ENCODE results near the gene OXCT1.

The OXCT1 gene

DNA sequence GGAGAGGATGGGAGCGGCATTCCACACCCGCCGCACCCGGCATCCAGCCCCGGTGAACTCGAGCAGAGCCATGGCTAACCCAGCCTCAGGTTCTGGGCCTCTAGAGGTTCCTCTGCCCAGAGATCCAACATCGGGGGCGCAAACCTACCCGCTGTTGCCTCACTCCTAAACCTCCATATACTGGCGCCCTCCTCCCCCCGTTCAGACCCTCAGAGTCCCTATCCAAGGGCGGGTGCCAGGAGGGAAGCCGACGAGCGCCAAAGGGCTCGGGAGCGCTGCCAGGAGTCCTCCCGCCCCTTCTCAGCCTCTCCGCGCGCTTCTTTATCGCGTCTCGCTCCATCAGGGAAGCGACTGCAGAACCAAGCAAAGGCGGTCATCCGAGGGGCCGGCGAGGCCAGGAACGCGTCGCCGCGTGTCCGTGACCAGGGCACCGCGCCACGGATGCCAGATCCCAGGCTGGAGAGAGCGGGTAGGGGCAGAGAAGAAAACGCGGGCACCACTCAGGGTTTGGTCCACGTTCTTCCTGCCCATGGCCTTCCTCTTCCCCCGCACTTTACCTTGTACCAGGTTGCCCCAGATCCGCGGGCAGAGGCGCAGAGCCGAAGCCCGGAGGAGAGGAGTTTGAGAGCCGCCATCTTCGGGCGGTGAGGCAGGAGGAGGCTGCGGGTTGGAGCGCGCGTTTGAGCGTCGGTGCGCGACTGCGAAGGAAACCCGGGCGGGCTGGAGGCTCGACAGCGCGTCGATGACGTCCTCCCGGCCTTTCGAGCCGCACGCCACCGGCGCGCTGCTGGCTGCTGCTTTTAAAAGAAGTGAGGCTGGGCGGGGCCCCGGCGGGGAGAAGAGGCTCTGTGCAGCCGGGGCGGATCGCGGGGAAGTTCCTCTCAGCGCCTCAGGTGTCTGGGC is at the start of gene OXCT1:
Gene OXCT1 (minus strand): TSS at position 702 of the 903 bp plus-strand sequence. CDS start 67 bp downstream, at position 635.
- no peaks in the 10 kb centered on the region for H3K4me1 ChIP-seq (ENCODE audit: insufficient read depth, low read length)
- no peaks in the 10 kb centered on the region for H3K36me3 ChIP-seq (ENCODE audit: insufficient read depth, low read length)
- H3K27me3 ChIP-seq (ENCODE audit: insufficient read depth, low read length) = no peaks in the 10 kb centered on the region
- peak within 1 kb of the TSS; percentile 90 for H3K4me3 ChIP-seq (ENCODE audit: low read length)
- peak within 1 kb of the TSS; percentile 99 for H2AFZ ChIP-seq (ENCODE audit: low read depth, low read length)
- no peaks in the 10 kb centered on the region for H3K9me3 ChIP-seq (ENCODE audit: low read length)

DNA sequence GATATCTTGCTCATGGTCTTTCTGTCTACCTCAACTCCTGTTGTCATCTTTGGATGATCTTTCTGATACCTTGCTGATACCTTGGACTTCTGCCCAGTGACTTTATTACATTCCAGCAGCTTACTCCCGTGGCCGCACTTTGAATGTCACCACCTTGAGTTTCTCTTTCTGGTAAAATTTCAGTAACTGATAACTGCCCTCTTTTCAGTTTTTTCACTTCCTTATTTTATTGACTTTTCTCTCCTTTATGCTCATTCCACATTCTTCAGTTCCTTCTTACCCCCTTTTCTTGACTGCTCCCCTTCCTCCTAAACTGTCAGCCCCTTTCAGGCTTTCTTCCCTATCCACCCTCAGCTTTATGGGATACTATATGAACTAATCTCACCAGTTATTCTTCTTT is 47.9 kb upstream of the OXCT1 start:
- Histone ChIP-seq H3K27me3 (ENCODE audit: insufficient read depth, low read length) (no peaks in the 10 kb centered on the region), H3K4me3 (ENCODE audit: low read length) (no peak overlapping the region), H3K4me1 (ENCODE audit: insufficient read depth, low read length) (no peaks in the 10 kb centered on the region), H3K9me3 (ENCODE audit: low read length) (no peaks in the 10 kb centered on the region), H2AFZ (ENCODE audit: low read depth, low read length) (no peak overlapping the region), H3K36me3 (ENCODE audit: insufficient read depth, low read length) (peaks cover 72% of the 10 kb centered on the region)

DNA sequence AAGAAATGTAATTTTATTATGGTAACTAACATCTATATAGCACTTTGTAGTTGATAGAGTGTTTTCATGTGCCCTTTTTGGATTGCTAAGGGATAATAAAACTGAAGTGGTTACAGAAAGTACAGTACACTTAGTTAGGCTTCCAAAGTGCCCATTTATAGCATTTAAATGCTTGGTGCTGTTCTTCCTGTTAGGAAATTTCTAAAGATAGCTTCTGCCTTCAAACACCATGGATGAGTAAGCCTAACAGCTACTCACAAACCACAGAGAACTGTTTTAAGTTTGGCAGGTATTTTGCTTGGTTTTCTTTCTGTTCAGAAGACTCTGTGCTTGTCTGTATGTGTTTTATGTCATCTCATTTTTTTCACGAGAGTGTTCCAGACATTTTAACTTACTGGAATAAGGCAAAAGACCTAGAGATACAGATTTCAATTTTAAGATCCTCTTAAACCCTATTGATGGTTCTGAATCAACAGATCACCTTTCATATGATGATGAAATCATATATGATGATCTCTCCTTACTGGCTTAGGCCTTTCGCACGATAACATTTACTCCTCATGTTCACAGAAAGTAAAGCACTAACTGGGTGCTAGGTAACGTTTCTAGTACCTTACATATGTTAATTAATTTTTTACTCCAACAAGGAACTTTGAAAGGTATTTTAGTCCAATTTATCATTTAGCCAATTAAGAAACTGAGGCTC is 38.3 kb upstream of the OXCT1 start:
- Histone ChIP-seq H2AFZ (ENCODE audit: low read depth, low read length) (no peak overlapping the region), H3K27me3 (ENCODE audit: insufficient read depth, low read length) (no peaks in the 10 kb centered on the region), H3K9me3 (ENCODE audit: low read length) (no peaks in the 10 kb centered on the region), H3K36me3 (ENCODE audit: insufficient read depth, low read length) (peaks cover 68% of the 10 kb centered on the region), H3K4me1 (ENCODE audit: insufficient read depth, low read length) (peaks cover 21% of the 10 kb centered on the region), H3K4me3 (ENCODE audit: low read length) (no peak overlapping the region)

DNA sequence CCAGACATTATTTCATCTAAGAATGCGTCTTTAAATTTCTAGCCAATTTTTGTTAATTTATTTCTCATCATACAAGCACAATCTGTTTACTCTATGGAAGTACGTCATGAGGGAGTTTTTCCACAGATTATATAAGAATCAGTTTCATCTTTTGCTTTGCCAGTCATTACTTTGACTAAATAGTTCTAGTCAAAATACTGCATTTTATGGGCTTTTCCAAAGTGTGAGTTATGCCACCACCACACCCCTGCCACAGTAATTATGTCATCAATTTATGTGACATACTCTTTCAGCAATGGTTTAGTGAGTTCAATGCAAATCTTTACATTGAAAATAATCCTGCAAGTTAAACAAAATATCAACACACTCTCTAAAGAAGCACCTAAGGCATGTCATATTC is 35.9 kb upstream of the OXCT1 start:
- Histone ChIP-seq H3K27me3 (ENCODE audit: insufficient read depth, low read length) (no peaks in the 10 kb centered on the region), H3K9me3 (ENCODE audit: low read length) (no peaks in the 10 kb centered on the region), H3K4me1 (ENCODE audit: insufficient read depth, low read length) (peaks cover 24% of the 10 kb centered on the region), H3K4me3 (ENCODE audit: low read length) (no peak overlapping the region), H2AFZ (ENCODE audit: low read depth, low read length) (no peak overlapping the region), H3K36me3 (ENCODE audit: insufficient read depth, low read length) (peaks cover 46% of the 10 kb centered on the region)

DNA sequence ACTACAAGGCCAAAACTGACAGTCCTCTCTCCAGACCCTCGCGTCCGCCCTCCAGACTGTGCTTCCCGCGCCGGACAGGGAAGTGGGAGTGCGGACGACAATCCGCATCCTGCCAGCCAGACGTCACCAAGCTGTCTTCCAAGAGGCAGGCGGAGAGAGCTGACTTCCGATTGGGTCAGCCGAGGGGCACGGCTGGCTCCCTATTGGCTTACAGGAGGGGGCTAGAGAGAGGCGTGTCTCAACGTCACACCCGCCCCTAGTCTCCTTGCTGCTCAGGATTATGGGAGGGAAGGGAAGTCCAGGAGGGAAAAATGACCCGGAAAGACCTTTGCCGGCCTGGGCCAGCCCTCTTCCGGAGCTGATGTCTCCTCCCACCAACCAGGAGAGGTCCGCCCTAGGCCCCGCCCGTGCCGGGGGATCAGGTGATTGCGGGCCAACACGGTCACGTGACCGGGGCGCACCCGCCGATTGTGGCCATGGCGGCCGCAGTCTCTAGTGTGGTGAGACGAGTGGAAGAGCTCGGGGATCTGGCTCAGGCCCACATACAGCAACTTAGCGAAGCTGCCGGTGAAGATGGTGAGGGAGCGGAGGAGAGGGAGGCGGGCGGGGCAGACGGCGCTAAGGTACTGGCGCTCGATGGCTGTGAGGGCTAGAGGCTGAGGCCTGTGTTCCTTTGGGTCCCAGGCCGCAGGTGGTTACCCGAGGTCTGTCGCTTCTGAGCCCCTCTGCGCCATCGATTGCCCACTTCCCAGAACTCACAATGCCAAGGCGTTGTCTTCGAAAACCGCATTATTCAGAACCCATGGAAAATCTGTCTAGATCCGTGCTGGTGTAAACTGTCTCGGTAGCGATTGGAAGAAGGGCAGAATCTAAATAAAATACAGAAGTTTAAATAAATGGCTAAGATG is 33.9 kb upstream of the OXCT1 start, which contains the start of gene RIMOC1:
Gene RIMOC1 (plus strand): TSS at position 453 of the 908 bp plus-strand sequence. CDS start 24 bp downstream, at position 477.
- peaks cover 29% of the 10 kb centered on the region for H3K36me3 ChIP-seq (ENCODE audit: insufficient read depth, low read length)
- H3K27me3 ChIP-seq (ENCODE audit: insufficient read depth, low read length) = no peaks in the 10 kb centered on the region
- peak within 1 kb of the TSS; percentile 73 for H2AFZ ChIP-seq (ENCODE audit: low read depth, low read length)
- H3K4me1 ChIP-seq (ENCODE audit: insufficient read depth, low read length) = peaks cover 24% of the 10 kb centered on the region
- peak within 1 kb of the TSS; percentile 91 for H3K4me3 ChIP-seq (ENCODE audit: low read length)
- no peaks in the 10 kb centered on the region for H3K9me3 ChIP-seq (ENCODE audit: low read length)

DNA sequence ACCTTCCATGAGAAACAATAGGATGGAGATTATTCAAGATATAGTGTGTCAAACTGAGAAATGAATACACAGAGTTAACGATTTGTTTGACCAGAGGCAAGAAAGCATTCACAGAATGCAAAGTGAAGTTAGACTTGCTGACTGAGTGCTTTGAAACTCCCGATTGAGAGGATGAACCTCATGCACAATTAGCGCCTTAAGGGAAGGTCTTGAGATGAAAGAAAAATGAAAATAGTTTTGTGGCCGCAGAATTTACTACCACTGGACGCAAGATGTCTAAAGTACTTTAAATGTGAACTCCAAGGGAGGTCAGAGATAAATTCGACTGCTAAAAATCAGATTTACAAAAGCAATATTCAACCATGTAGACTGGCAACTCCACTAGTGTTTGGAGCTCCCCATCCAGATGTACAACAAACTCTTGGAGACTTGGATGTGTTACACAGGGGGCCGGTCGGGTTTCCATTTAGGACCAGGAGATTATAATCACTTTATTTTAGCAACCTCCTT is 33.2 kb upstream of the OXCT1 start:
- peaks cover 22% of the 10 kb centered on the region for H3K36me3 ChIP-seq (ENCODE audit: insufficient read depth, low read length)
- peak overlapping the region; percentile 91 for H3K4me3 ChIP-seq (ENCODE audit: low read length)
- H3K9me3 ChIP-seq (ENCODE audit: low read length) = no peaks in the 10 kb centered on the region
- H3K27me3 ChIP-seq (ENCODE audit: insufficient read depth, low read length) = no peaks in the 10 kb centered on the region
- H2AFZ ChIP-seq (ENCODE audit: low read depth, low read length) = peak overlapping the region; percentile 73
- peaks cover 24% of the 10 kb centered on the region for H3K4me1 ChIP-seq (ENCODE audit: insufficient read depth, low read length)

DNA sequence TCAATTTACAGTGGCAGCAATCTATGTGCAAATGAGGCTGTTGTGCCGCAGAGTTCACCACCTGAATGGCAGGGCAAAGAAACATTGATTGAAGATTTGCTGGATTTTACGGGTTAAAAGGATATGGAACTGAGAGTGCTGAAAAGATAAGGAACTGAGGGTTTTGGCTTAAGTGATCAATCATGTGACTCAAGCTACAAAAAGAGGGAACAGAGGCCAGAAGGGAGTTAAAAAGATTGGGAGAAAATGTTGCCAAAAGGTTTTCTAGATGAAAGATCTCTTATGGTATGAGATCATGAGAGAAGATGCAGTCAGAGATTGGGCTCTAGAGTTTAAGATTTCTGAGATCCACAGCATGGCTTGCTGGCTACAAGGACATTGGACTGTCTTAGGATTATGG is 26.0 kb upstream of the OXCT1 start:
- peaks cover 9% of the 10 kb centered on the region for H3K27me3 ChIP-seq (ENCODE audit: insufficient read depth, low read length)
- H3K9me3 ChIP-seq (ENCODE audit: low read length) = no peaks in the 10 kb centered on the region
- H3K36me3 ChIP-seq (ENCODE audit: insufficient read depth, low read length) = no peaks in the 10 kb centered on the region
- H3K4me1 ChIP-seq (ENCODE audit: insufficient read depth, low read length) = no peaks in the 10 kb centered on the region
- no peak overlapping the region for H2AFZ ChIP-seq (ENCODE audit: low read depth, low read length)
- no peak overlapping the region for H3K4me3 ChIP-seq (ENCODE audit: low read length)

DNA sequence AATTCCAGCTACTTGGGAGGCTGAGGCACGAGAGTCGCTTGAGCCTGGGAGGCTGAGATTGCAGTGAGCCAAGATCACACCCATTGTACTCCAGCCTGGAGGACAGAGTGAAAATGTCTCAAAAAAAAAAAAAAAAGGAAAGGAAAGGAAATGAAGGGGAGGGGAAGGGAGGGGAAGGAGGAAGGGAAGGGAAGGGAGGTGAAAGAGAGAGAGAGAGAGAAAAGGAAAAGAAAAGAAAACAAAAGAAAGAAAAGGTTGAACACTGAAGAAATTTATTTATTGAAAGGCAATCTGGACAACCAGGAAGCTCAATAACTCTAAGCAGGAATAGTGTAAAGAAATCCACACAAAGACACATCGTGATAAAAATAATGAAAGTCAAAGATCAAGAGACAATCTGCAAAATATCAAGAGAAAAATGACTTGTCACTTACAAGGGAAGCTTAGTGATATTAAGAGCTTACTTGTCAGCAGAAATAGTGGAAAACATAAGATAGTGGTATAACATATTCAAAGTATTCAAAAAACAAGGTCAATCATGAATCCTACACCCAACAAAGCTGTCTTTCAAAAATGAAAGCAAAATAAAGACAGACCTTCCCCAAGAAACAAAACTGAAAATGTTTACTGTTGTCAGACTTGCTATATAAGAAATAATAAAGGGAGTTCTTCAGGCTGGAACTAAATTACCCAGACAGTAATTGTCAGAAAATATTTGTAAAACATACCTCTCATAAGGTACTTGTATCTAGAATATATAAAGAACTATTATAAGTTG is 23.0 kb upstream of the OXCT1 start:
- H3K9me3 ChIP-seq (ENCODE audit: low read length) = no peaks in the 10 kb centered on the region
- H3K27me3 ChIP-seq (ENCODE audit: insufficient read depth, low read length) = peaks cover 12% of the 10 kb centered on the region
- H3K4me1 ChIP-seq (ENCODE audit: insufficient read depth, low read length) = no peaks in the 10 kb centered on the region
- no peak overlapping the region for H2AFZ ChIP-seq (ENCODE audit: low read depth, low read length)
- no peak overlapping the region for H3K4me3 ChIP-seq (ENCODE audit: low read length)
- H3K36me3 ChIP-seq (ENCODE audit: insufficient read depth, low read length) = no peaks in the 10 kb centered on the region

DNA sequence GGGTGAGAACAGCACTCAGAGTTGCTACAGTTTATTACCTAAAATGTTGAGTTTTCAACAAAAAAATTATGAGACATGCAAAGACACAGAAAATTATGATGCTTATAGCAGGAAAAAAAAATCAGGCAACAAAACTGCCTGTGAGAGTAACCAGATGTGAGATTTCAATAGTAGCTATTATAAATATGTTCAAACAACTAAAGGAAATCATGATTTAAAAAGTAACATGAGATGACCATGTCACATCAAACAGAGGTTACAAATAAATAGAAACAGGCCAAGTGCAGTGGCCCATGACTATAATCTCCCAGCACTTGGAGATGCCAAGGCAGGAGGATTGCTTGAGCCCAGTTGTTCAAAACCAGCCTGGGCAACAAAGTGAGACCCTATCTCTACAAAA is 21.8 kb upstream of the OXCT1 start:
- no peaks in the 10 kb centered on the region for H3K36me3 ChIP-seq (ENCODE audit: insufficient read depth, low read length)
- H3K4me3 ChIP-seq (ENCODE audit: low read length) = no peak overlapping the region

DNA sequence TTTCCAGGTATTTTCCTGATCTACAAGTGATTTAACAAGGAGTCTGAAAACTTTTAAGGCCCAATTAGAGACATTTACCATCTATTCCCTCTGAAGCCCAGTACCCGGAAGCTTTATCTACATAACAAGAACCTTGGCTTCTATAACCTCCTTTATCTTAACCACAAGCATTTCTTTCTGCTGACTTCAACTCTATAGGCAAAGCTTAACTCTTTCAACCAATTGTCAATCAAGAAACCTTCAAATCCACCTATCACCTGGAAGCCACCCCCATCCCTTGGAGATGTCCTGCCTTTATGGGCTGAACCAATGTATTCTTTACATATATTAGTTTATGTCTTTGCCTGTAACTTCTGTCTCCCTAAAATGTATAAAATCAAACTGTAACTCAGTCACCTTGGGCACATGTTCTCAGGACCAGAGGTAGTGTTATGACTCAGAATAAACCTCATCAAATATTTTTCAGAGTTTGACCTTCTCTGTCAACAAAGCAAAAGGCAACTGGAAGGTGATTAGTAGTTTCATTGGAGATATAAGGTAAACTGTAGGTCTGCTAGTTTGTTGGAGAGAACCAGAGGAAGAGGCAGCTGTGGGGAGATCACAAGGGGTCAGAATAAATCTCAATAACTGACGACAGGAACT is 21.0 kb upstream of the OXCT1 start:
- Histone ChIP-seq H3K4me1 (ENCODE audit: insufficient read depth, low read length) (no peaks in the 10 kb centered on the region), H2AFZ (ENCODE audit: low read depth, low read length) (no peak overlapping the region), H3K9me3 (ENCODE audit: low read length) (no peaks in the 10 kb centered on the region), H3K4me3 (ENCODE audit: low read length) (no peak overlapping the region), H3K36me3 (ENCODE audit: insufficient read depth, low read length) (no peaks in the 10 kb centered on the region), H3K27me3 (ENCODE audit: insufficient read depth, low read length) (peaks cover 8% of the 10 kb centered on the region)

More for the DNA sequence above, 21.8 kb upstream of the OXCT1 start:
- H3K27me3 ChIP-seq (ENCODE audit: insufficient read depth, low read length) = peaks cover 8% of the 10 kb centered on the region
- H2AFZ ChIP-seq (ENCODE audit: low read depth, low read length) = no peak overlapping the region
- H3K4me1 ChIP-seq (ENCODE audit: insufficient read depth, low read length) = no peaks in the 10 kb centered on the region
- H3K9me3 ChIP-seq (ENCODE audit: low read length) = no peaks in the 10 kb centered on the region

DNA sequence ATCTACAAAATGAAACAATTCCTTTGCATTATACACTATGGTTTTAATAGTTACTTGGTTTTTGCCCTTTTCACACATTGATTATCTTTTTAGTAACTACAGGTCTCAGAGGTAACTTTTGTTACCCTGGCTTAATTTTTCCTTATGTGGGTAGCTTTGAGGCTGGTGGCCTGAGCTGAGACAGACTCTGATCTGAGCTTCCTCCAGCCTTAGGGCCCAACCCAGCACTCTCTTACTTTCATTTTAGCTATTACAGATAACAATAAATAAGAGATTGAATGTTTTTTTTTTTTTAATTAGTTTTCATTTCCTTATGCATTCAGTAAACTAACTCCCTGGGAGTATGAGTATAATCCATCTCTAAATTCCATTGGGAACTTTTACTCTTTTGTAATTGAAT is 15.1 kb upstream of the OXCT1 start:
- H3K27me3 ChIP-seq (ENCODE audit: insufficient read depth, low read length) = peaks cover 3% of the 10 kb centered on the region
- H3K4me3 ChIP-seq (ENCODE audit: low read length) = no peak overlapping the region
- H3K36me3 ChIP-seq (ENCODE audit: insufficient read depth, low read length) = no peaks in the 10 kb centered on the region
- H3K9me3 ChIP-seq (ENCODE audit: low read length) = no peaks in the 10 kb centered on the region
- H2AFZ ChIP-seq (ENCODE audit: low read depth, low read length) = no peak overlapping the region
- H3K4me1 ChIP-seq (ENCODE audit: insufficient read depth, low read length) = no peaks in the 10 kb centered on the region
